SK-N-SH (cell line): Measurements from ENCODE around the gene MDM4. TPM values are rescaled to one million over a fixed set of nuclear protein-coding genes. Genes with fewer than 3 reads are reported as not detected.
"Not testable (repeated sequence)": the region's sequence is repeated elsewhere in the genome, so short reads cannot be mapped to it uniquely, and the experiment has no call there.

Experiments
- CTCF ChIA-PET: fragments of 300-600, 350-600 bp; formaldehyde crosslinking; extraction: SDS; loops from one replicate; lab custom pipeline; 2021; lab: Yijun Ruan, JAX
- POLR2A ChIA-PET: fragments of 350-600 bp; sonication (Branson Sonifier 250); formaldehyde crosslinking; extraction: SDS; loops from one replicate; lab custom pipeline; 2020; ENCODE audit warnings: antibody characterized with exemption, inconsistent platforms; lab: Yijun Ruan, JAX
- DNase-seq: peaks from one replicate; pipeline ENCODE4 v3.0.0; 2012
- H2AFZ ChIP-seq: fragments of 200-600 bp; sonication (generic); 2 replicates; pipeline ENCODE4 v1.8.1; 2016; ENCODE audit warnings: antibody characterized with exemption, mild to moderate bottlenecking, low read depth
- H3F3A ChIP-seq: fragments of 200-600 bp; sonication (generic); replicated peaks from 2 replicates; pipeline ENCODE3; 2016; ENCODE audit warnings: antibody characterized with exemption, mild to moderate bottlenecking; ENCODE audit not compliant: insufficient read depth
- H3K27ac ChIP-seq, 2 experiments: fragments of 200-500 bp in 1 of 2; fragments of 200-600 bp in 1 of 2; sonication (Bioruptor generic) in 1 of 2; sonication (generic), shearing (Covaris generic) in 1 of 2; 2 replicates each; pipeline versions ENCODE4 v1.5.1 to v1.6.1; 2014 to 2016; ENCODE audit warnings: low read depth in 2 of 2, inconsistent platforms in 1 of 2, low read length in 1 of 2, mild to moderate bottlenecking in 1 of 2, mixed read lengths in 1 of 2
- H3K27me3 ChIP-seq: fragments of 200-600 bp; sonication (generic), shearing (Covaris generic); 2 replicates; pipeline ENCODE4 v1.6.1; 2016; ENCODE audit warnings: mixed run types; ENCODE audit not compliant: insufficient read depth
- H3K36me3 ChIP-seq, 2 experiments: fragments of 200-500 bp in 1 of 2; fragments of 200-600 bp in 1 of 2; sonication (Bioruptor generic) in 1 of 2; sonication (generic) in 1 of 2; replicated peaks in 1 of 2; 2 replicates each; pipeline versions ENCODE3 to v1.5.1; 2014 to 2016; ENCODE audit warnings: low read length in 1 of 2, mild to moderate bottlenecking in 1 of 2; ENCODE audit not compliant: insufficient read depth in 2 of 2, control insufficient read depth in 1 of 2
- H3K4me1 ChIP-seq, 2 experiments: fragments of 200-500 bp in 1 of 2; fragments of 200-600 bp in 1 of 2; sonication (Bioruptor generic) in 1 of 2; sonication (generic), shearing (Covaris generic) in 1 of 2; 2 replicates each; pipeline versions ENCODE4 v1.5.1 to v1.6.1; 2014 to 2016; ENCODE audit warnings: low read depth in 1 of 2, low read length in 1 of 2, mixed run types in 1 of 2; ENCODE audit not compliant: insufficient read depth in 2 of 2, control insufficient read depth in 1 of 2
- H3K4me2 ChIP-seq: fragments of 200-600 bp; sonication (generic), shearing (Covaris generic); 2 replicates; pipeline ENCODE4 v1.6.1; 2017; ENCODE audit warnings: mixed run types
- H3K4me3 ChIP-seq, 2 experiments: fragments of 200-500 bp in 1 of 2; fragments of 200-600 bp in 1 of 2; sonication (Bioruptor generic) in 1 of 2; sonication (generic), shearing (Covaris generic) in 1 of 2; 2 replicates each; pipeline versions ENCODE4 v1.5.1 to v1.8.1; 2014 to 2016; ENCODE audit warnings: low read depth in 2 of 2, inconsistent platforms in 1 of 2, low read length in 1 of 2, mild to moderate bottlenecking in 1 of 2, mixed read lengths in 1 of 2, moderate library complexity in 1 of 2
- H3K79me2 ChIP-seq: fragments of 200-600 bp; sonication (generic); 2 replicates; pipeline ENCODE4 v1.8.1; 2017; ENCODE audit warnings: mild to moderate bottlenecking; ENCODE audit not compliant: insufficient read depth
- H3K9ac ChIP-seq: fragments of 200-600 bp; sonication (generic); 2 replicates; pipeline ENCODE4 v1.6.1; 2017; ENCODE audit warnings: mixed run types
- H3K9me2 ChIP-seq: fragments of 200-600 bp; sonication (generic); 2 replicates; pipeline ENCODE4 v1.6.1; 2017; ENCODE audit warnings: mixed run types
- H3K9me3 ChIP-seq: fragments of 200-600 bp; sonication (generic); 2 replicates; pipeline ENCODE4 v1.6.1; 2017; ENCODE audit warnings: mixed run types, mild to moderate bottlenecking, moderate library complexity
- H4K20me1 ChIP-seq: fragments of 200-600 bp; sonication (generic); 2 replicates; pipeline ENCODE4 v1.6.1; 2017; ENCODE audit warnings: mild to moderate bottlenecking, mixed run types; ENCODE audit not compliant: insufficient read depth
- EP300 ChIP-seq, 2 experiments: IDR thresholded peaks; 2 replicates each; pipeline versions ENCODE4 v1.4.0 to v1.6.1; 2012; ENCODE audit warnings: borderline replicate concordance in 1 of 2, low read depth in 1 of 2, low read length in 1 of 2
- JUND ChIP-seq: IDR thresholded peaks from 2 replicates; pipeline ENCODE4 v1.4.0; 2012
- MXI1 ChIP-seq: IDR thresholded peaks from 2 replicates; pipeline ENCODE4 v1.6.1; 2012; ENCODE audit warnings: mild to moderate bottlenecking, low read depth, low read length, improper control_type of control experiment
- NFIC ChIP-seq: IDR thresholded peaks from 2 replicates; pipeline ENCODE4 v1.4.0; 2012; ENCODE audit warnings: borderline replicate concordance
- POLR2AphosphoS5 ChIP-seq: IDR thresholded peaks from 2 replicates; pipeline ENCODE4 v1.6.1; 2012; ENCODE audit warnings: low read depth, low read length
- RAD21 ChIP-seq: IDR thresholded peaks from 2 replicates; pipeline ENCODE4 v1.6.1; 2012; ENCODE audit warnings: mild to moderate bottlenecking, low read length
- YY1 ChIP-seq: IDR thresholded peaks from 2 replicates; pipeline ENCODE4 v1.4.0; 2012; ENCODE audit warnings: low read depth, mild to moderate bottlenecking
- WGBS: methylation state at CpG from one replicate; pipeline ENCODE4 v1.1.6; 2017; ENCODE audit warnings: low lambda C conversion rate; 5-methylcytosine and 5-hydroxymethylcytosine counted together
- polyA plus RNA-seq, 3 experiments: library from polyadenylated mRNA; depleted of rRNA; stranded (reverse); fragments of >200 nt; gene quantifications; 2 replicates each; pipeline ENCODE4 v1.2.3, GENCODE V29; 2012
- TF ChIP-seq, protein P1 (sequence below): IDR thresholded peaks from 2 replicates; pipeline ENCODE4; 2012
- TF ChIP-seq, protein P2 (sequence below): IDR thresholded peaks from 2 replicates; pipeline ENCODE4 v1.4.0; 2012; ENCODE audit warnings: low read depth

Gene MDM4
- polyA plus RNA-seq, 1 of the 3 experiments (the other 2 are of a cell fraction), result 6.2 TPM

- H3K9me3 ChIP-seq, result no peaks in the 10 kb centered on the region
- H3K27me3 ChIP-seq, result no peaks in the 10 kb centered on the region
- no peak overlapping the region for H3K4me2 ChIP-seq
- H3K4me1 ChIP-seq, result peaks cover 0 to 3% of the 10 kb centered on the region in 2 experiments; a peak in 2 of 4 replicates
- no peaks in the 10 kb centered on the region; the same call in 1 of the 2 replicates for H3K79me2 ChIP-seq
- TF ChIP-seq NFIC (no peak), MXI1 (no peak), JUND (no peak), YY1 (no peak), EP300 (IDR thresholded peaks at IDR 0.05; ENCODE audit: borderline replicate concordance in 1 of 2, low read depth in 1 of 2, low read length in 1 of 2) (no peak)
- TF ChIP-seq, protein P1, sequence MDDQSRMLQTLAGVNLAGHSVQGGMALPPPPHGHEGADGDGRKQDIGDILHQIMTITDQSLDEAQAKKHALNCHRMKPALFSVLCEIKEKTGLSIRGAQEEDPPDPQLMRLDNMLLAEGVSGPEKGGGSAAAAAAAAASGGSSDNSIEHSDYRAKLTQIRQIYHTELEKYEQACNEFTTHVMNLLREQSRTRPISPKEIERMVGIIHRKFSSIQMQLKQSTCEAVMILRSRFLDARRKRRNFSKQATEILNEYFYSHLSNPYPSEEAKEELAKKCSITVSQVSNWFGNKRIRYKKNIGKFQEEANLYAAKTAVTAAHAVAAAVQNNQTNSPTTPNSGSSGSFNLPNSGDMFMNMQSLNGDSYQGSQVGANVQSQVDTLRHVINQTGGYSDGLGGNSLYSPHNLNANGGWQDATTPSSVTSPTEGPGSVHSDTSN, result no peak
- TF ChIP-seq, protein P2, sequence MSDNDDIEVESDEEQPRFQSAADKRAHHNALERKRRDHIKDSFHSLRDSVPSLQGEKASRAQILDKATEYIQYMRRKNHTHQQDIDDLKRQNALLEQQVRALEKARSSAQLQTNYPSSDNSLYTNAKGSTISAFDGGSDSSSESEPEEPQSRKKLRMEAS, result no peak
- H3F3A ChIP-seq, result no peaks in the 10 kb centered on the region
- no peak overlapping the region for H3K4me3 ChIP-seq
- WGBS, result 94% methylated on average over 7 of the region's 7 CpGs
- no peak overlapping the region for H3K9ac ChIP-seq
- no peak overlapping the region for H2AFZ ChIP-seq
- ChIA-PET POLR2A (no interaction called here), CTCF (interaction anchor here (0.7 to 10.0 kb wide), 5 partner anchors 11 to 251 kb away, joined by 3 to 148 read pairs (median 5); no protein-coding TSS in a partner anchor)
- H3K36me3 ChIP-seq, result peaks cover 11 to 30% of the 10 kb centered on the region in 2 experiments
- H3K9me2 ChIP-seq, result no peaks in the 10 kb centered on the region
- no peak for DNase-seq
- H3K27ac ChIP-seq, result no peak overlapping the region
- H4K20me1 ChIP-seq, result peaks cover 9% of the 10 kb centered on the region; the same call in 1 of the 2 replicates
Measured at GRCh38 chr1:204556458-204557052, 40.3 kb downstream of the MDM4 start.

DNA sequence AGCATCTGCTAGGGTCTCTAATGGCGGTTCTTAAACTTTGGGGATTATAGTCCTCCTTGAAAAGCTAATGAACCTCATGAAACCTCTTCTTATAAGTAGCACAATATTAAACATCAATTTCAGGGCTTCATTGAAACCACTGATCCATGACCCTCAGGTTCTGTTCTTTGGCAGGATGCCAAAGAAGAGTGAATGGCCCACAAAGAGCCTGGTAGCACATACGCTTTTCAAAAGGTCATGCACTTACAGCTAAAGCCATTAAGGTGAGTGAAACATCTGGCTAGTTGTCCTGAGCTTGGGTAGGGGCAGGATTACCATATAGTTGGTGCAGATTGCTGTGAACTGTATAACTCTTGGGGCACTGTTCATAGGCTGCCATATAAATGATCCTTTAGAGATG, 42.3 kb downstream of the MDM4 start:
- Histone ChIP-seq H3K9me2 (no peaks in the 10 kb centered on the region), H3K79me2 (no peaks in the 10 kb centered on the region; the same call in 1 of the 2 replicates), H3F3A (no peaks in the 10 kb centered on the region), H3K9me3 (no peaks in the 10 kb centered on the region), H4K20me1 (peaks cover 7% of the 10 kb centered on the region; the same call in 1 of the 2 replicates), H3K4me2 (no peak overlapping the region), H3K27me3 (no peaks in the 10 kb centered on the region), H3K27ac (no peak overlapping the region), H2AFZ (no peak overlapping the region), H3K9ac (no peak overlapping the region), H3K4me1 (peaks cover 0 to 3% of the 10 kb centered on the region in 2 experiments; a peak in 2 of 4 replicates), H3K4me3 (no peak overlapping the region), H3K36me3 (peaks cover 6 to 15% of the 10 kb centered on the region in 2 experiments)
- TF ChIP-seq RAD21 (no peak), NFIC (peak; percentile 35; the same call in 1 of the 2 replicates), POLR2AphosphoS5 (0 out of 2 replicates have a peak, but pooled peaks have one; percentile 12)
- WGBS, result 92% methylated on average over 2 of the region's 2 CpGs
- ChIA-PET CTCF (interaction anchor here (1.1 to 10.0 kb wide), 9 partner anchors 9 to 383 kb away, joined by 3 to 148 read pairs (median 8); no protein-coding TSS in a partner anchor), POLR2A (no interaction called here)
- DNase-seq, result no peak

GRCh38 chr1:204560002-204560401, 43.8 kb downstream of the MDM4 start:
- H3K9me2 ChIP-seq, H3K9me3 ChIP-seq, H3K4me1 ChIP-seq, H3K79me2 ChIP-seq, H3K9ac ChIP-seq, H3K27ac ChIP-seq, DNase-seq, H3F3A ChIP-seq, H3K27me3 ChIP-seq, H2AFZ ChIP-seq, POLR2A ChIA-PET, H3K4me3 ChIP-seq, H4K20me1 ChIP-seq, H3K4me2 ChIP-seq: not testable (repeated sequence)
- WGBS, result 94% methylated on average over 6 of the region's 6 CpGs
- H3K36me3 ChIP-seq, result peaks cover 5 to 11% of the 10 kb centered on the region in 2 experiments
- CTCF ChIA-PET, result interaction anchor here (1.8 to 8.7 kb wide), 5 partner anchors 187 to 382 kb away, joined by 8 to 148 read pairs (median 18); no protein-coding TSS in a partner anchor
